Glutamatergic neuron (in vitro differentiated cells): ENCODE measurements around the gene GGN. TPM values are rescaled to one million over a fixed set of nuclear protein-coding genes. Genes with fewer than 3 reads are reported as not detected.

Experiments used
- DNase-seq: peaks from one replicate; pipeline ENCODE4 v3.0.0; 2022
- H3K27ac Mint-ChIP-seq: one replicate; pipeline ENCODE4 v1.8.0; 2020; ENCODE audit warnings: mild to moderate bottlenecking, mixed read lengths, inconsistent platforms; ENCODE audit not compliant: unreplicated experiment
- H3K27me3 Mint-ChIP-seq: one replicate; pipeline ENCODE4 v1.8.0; 2020; ENCODE audit warnings: mild to moderate bottlenecking, moderate library complexity, mixed read lengths, inconsistent platforms; ENCODE audit not compliant: unreplicated experiment
- H3K36me3 Mint-ChIP-seq: one replicate; pipeline ENCODE4 v1.8.0; 2020; ENCODE audit warnings: mild to moderate bottlenecking, mixed read lengths, inconsistent platforms; ENCODE audit not compliant: unreplicated experiment
- H3K4me1 Mint-ChIP-seq: one replicate; pipeline ENCODE4 v1.8.0; 2020; ENCODE audit warnings: mild to moderate bottlenecking, low read depth, mixed read lengths, inconsistent platforms; ENCODE audit not compliant: unreplicated experiment
- H3K4me3 Mint-ChIP-seq: one replicate; pipeline ENCODE4 v1.8.0; 2020; ENCODE audit warnings: mild to moderate bottlenecking, mixed read lengths, inconsistent platforms; ENCODE audit not compliant: unreplicated experiment
- H3K9me3 Mint-ChIP-seq: one replicate; pipeline ENCODE4 v1.8.0; 2020; ENCODE audit warnings: mild to moderate bottlenecking, moderate library complexity, mixed read lengths, inconsistent platforms; ENCODE audit not compliant: unreplicated experiment
- total RNA-seq: library from RNA; stranded (reverse); fragmentation: NEBNext Ultra II Directional; extraction: Animal tissue kit (Norgen Biotek cat#: 25700); gene quantifications from one replicate; pipeline ENCODE4 v1.2.1, GENCODE V29; 2021; ENCODE audit not compliant: unreplicated experiment
- TF ChIP-seq, protein P1 (sequence below): fragments of 200-600 bp; sonication (generic); IDR thresholded peaks from one replicate; pipeline ENCODE4 v1.5.0; 2021; ENCODE audit not compliant: partially characterized antibody, unreplicated experiment

Gene GGN
- total RNA-seq, 1 donor from 2014 or later, result 2.0 TPM

DNA sequence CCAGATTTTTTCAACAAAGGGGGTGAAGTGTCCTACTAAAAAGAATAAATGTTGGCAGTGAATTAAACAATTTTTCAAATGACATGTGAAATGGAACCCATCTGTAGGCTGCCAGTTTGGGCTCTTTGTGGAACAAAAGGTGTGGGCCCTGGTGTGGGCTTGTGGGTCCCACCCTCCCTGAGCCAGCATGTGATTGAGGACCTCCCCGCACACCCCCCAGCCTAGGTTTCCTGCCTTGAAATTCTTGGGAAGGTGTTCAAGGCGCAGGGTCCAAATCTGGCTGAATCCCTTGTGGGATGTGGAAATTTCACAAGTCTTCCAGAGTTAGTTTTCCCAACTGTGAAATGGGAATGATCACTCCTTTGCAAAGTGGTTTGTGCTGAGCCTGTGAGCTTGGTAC is 4.1 kb downstream of the GGN start:
- Mint-ChIP-seq H3K36me3 (no peaks in the 10 kb centered on the region), H3K27ac (no peak overlapping the region), H3K4me1 (no peaks in the 10 kb centered on the region), H3K9me3 (peaks cover 2% of the 10 kb centered on the region), H3K4me3 (no peak overlapping the region), H3K27me3 (peaks cover 10% of the 10 kb centered on the region)
- DNase-seq, result no peak
- TF ChIP-seq, protein P1, sequence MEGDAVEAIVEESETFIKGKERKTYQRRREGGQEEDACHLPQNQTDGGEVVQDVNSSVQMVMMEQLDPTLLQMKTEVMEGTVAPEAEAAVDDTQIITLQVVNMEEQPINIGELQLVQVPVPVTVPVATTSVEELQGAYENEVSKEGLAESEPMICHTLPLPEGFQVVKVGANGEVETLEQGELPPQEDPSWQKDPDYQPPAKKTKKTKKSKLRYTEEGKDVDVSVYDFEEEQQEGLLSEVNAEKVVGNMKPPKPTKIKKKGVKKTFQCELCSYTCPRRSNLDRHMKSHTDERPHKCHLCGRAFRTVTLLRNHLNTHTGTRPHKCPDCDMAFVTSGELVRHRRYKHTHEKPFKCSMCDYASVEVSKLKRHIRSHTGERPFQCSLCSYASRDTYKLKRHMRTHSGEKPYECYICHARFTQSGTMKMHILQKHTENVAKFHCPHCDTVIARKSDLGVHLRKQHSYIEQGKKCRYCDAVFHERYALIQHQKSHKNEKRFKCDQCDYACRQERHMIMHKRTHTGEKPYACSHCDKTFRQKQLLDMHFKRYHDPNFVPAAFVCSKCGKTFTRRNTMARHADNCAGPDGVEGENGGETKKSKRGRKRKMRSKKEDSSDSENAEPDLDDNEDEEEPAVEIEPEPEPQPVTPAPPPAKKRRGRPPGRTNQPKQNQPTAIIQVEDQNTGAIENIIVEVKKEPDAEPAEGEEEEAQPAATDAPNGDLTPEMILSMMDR, result no peak

DNA sequence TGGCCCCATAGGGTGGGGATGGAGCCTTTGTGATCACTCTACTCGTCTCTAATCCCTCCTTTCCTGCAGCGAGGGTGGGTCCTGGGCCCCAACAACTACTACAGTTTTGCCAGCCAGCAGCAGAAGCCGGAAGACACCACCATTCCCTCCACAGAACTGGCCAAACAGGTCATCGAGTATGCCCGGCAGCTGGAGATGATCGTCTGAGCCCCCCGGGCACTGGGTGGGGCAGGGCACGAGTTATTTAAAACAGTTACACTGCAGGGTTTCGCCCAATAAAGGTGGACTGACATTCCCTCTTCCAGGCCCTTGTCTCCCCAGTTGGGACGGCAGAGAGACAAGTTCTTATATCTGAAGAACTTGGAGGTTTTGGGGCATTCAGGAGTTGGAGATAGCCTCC is 4.7 kb downstream of the GGN start:
- DNase-seq, result no peak
- peaks cover 2% of the 10 kb centered on the region for H3K9me3 Mint-ChIP-seq
- H3K27me3 Mint-ChIP-seq, result peaks cover 10% of the 10 kb centered on the region
- TF ChIP-seq, protein P1, result no peak
- no peak overlapping the region for H3K27ac Mint-ChIP-seq
- H3K4me1 Mint-ChIP-seq, result no peaks in the 10 kb centered on the region
- H3K36me3 Mint-ChIP-seq, result no peaks in the 10 kb centered on the region
- no peak overlapping the region for H3K4me3 Mint-ChIP-seq

DNA sequence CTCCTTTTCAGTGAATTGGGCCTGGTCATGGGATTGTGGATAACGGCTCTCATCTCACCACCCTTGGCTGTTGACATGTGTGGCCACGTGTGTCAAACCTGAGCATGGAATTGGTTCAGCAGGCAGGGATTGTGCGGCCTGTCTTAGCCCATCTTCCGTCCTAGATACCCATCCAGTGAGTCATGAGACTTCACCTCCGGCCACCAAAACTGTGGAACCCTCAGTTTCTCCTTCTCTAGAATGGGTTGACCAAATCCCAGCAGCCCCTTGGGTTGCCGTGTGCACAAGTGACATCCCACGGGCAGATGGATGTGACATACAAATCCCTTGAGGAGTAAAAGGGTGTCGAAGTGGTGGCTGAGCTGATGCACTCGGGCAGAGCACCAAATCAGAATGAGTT is 6.7 kb downstream of the GGN start:
- Mint-ChIP-seq H3K4me3 (no peak overlapping the region), H3K4me1 (peaks cover under 1% of the 10 kb centered on the region), H3K27me3 (peaks cover 3% of the 10 kb centered on the region), H3K9me3 (no peaks in the 10 kb centered on the region), H3K27ac (no peak overlapping the region), H3K36me3 (no peaks in the 10 kb centered on the region)
- TF ChIP-seq, protein P1, result no peak
- no peak for DNase-seq

DNA sequence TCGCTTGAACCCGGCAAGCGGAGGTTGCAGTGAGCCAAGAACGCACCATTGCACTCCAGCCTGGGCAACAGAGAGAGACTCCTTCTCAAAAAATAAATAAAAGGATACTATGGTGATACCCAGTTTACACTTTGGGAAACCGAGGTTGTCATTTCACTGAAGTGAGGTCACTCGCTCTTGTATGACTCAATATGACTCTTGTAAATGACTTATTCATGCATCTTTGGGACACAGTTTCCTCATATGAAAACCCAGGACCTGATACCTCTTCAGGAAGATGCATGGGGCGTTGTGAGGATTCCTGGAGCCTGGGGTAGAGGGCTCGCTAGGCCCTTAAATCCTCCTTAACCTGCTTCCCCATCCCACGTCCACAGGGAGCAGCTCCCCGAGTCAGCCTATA is 9.0 kb downstream of the GGN start:
- peaks cover 11% of the 10 kb centered on the region for H3K9me3 Mint-ChIP-seq
- no peaks in the 10 kb centered on the region for H3K36me3 Mint-ChIP-seq
- peaks cover 9% of the 10 kb centered on the region for H3K4me1 Mint-ChIP-seq
- DNase-seq, result no peak
- peaks cover 3% of the 10 kb centered on the region for H3K27me3 Mint-ChIP-seq
- no peak overlapping the region for H3K4me3 Mint-ChIP-seq
- no peak overlapping the region for H3K27ac Mint-ChIP-seq
- TF ChIP-seq, protein P1, result no peak

- DNase-seq, result no peak
- H3K36me3 Mint-ChIP-seq, result no peaks in the 10 kb centered on the region
- TF ChIP-seq, protein P1, result no peak
- H3K4me3 Mint-ChIP-seq, result peak overlapping the region; percentile 97
- H3K27me3 Mint-ChIP-seq, result peaks cover 6% of the 10 kb centered on the region
- H3K27ac Mint-ChIP-seq, result no peak overlapping the region
- peaks cover 11% of the 10 kb centered on the region for H3K9me3 Mint-ChIP-seq
- peaks cover 9% of the 10 kb centered on the region for H3K4me1 Mint-ChIP-seq
Measured at GRCh38 chr19:38377052-38377451, 10.8 kb downstream of the GGN start.
